Measurements from ENCODE around the gene UROC1. TPM values are rescaled to one million over a fixed set of nuclear protein-coding genes. Genes with fewer than 3 reads are reported as not detected.

Gene UROC1
- total RNA-seq, 1 experiment from 2014 or later, result not detected

DNA sequence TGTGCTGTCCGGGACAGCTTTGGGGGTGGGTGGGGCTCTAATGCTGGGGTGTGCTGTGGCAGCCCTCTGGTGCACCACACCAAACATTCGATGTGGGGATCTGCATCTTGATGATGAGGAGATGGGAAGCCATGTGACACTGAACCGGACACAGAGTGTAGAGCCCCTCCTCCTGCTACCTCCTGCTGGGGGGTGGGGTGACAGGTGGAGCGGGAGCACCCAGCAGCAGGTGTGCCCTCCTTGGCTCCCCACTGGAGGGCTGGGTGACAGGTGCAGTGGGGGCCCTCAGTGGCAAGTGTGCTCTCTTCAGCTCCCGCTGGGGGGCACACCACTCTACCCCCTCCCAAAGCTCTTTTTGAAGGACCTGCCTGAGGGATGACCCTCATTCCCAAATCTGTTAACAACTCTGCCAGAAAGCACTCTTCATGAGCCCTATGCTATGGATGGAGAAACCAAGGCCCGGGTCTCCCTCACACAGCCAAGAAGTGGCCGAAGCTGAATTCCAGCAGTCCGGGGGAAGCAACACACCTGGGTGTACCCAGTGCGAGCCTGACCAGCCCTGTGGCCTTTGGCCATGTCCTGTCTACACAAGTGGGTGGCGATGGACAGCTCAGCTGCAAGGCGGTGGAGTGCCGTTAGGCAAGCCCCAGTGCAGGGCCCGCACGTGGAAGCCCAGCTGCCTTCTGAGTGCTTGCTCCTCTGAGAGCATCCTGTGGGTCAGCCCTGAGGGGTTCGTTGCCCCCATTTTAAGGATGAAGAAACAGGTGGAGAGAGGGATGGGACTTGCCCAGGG is 609 bp upstream of the UROC1 start:
- ATAC-seq, result no peak
- Histone ChIP-seq H3K27ac (ENCODE audit: low read depth, low read length) (no peak overlapping the region), H3K4me1 (ENCODE audit: control insufficient read depth in 1 of 2, insufficient read depth in 2 of 2, low read length in 2 of 2) (no peaks in the 10 kb centered on the region; a peak in 1 of 4 replicates), H3K9me3 (ENCODE audit: control insufficient read depth in 1 of 2, insufficient read depth in 1 of 2, low read depth in 1 of 2, low read length in 2 of 2) (no peaks in the 10 kb centered on the region), H3K9ac (ENCODE audit: low read length) (no peak overlapping the region), H3K9me2 (ENCODE audit: insufficient read depth) (no peaks in the 10 kb centered on the region), H3K4me3 (replicated peaks in 1 of 2; ENCODE audit: low read depth in 1 of 2, low read length in 2 of 2) (no peak overlapping the region), H2AFZ (ENCODE audit: low read depth, low read length, poor library complexity, severe bottlenecking) (no peak overlapping the region), H3K36me3 (ENCODE audit: control insufficient read depth in 1 of 2, insufficient read depth in 2 of 2, low read length in 2 of 2) (no peaks in the 10 kb centered on the region), H4K20me1 (ENCODE audit: insufficient read depth) (no peaks in the 10 kb centered on the region), H3K79me2 (ENCODE audit: insufficient read depth, low read length) (no peaks in the 10 kb centered on the region), H3K27me3 (ENCODE audit: insufficient read depth, low read length) (no peaks in the 10 kb centered on the region), H3K4me2 (ENCODE audit: low read length) (no peak overlapping the region)
- intact Hi-C loops (cut with micrococcal nuclease), result no loop called here
- CTCF ChIA-PET, result no interaction called here
- TF ChIP-seq, protein P1, sequence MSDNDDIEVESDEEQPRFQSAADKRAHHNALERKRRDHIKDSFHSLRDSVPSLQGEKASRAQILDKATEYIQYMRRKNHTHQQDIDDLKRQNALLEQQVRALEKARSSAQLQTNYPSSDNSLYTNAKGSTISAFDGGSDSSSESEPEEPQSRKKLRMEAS (IDR thresholded peaks at IDR 0.05), result no peak
- TF ChIP-seq ZFX (IDR thresholded peaks at IDR 0.05) (no peak), EZH2 (IDR thresholded peaks at IDR 0.05) (no peak), SP1 (IDR thresholded peaks at IDR 0.05; ENCODE audit: low read depth) (no peak), RAD21 (IDR thresholded peaks at IDR 0.05; ENCODE audit: low read depth) (no peak), CBX3 (IDR thresholded peaks at IDR 0.05; ENCODE audit: low read depth) (no peak), ELF1 (IDR thresholded peaks at IDR 0.05; ENCODE audit: borderline replicate concordance, low read depth) (no peak)
- POLR2A ChIA-PET, result no interaction called here
- RAD21 ChIA-PET (ENCODE audit: low non-redundant PET in 1 of 2, low total read pairs in 2 of 2, uncharacterized antibody in 2 of 2, unreplicated experiment in 2 of 2), result no interaction called here
- DNase-seq (ENCODE audit: low read depth, low spot score), result no peak
- no TSS peak for BruUV-seq (replicated peaks)

DNA sequence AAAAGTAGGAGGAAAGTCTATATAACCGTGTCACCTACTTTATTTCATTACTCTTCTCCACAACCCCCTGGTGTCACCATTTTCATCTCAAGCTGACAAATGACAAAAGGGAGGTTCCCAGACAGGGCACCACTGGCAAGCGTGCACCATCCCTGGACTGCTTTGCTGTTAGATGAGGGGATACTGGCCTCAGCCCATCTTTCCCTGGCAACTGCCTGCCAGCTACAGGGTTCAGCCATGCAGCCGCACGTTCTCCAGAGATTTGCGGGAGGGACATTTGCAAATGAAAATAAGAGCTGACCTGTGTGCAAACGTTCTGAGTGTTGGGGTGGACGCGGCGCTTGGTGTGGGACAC is 660 bp downstream of the UROC1 start:
- no TSS peak for BruUV-seq (replicated peaks)
- Histone ChIP-seq H3K36me3 (ENCODE audit: control insufficient read depth in 1 of 2, insufficient read depth in 2 of 2, low read length in 2 of 2) (no peaks in the 10 kb centered on the region), H3K4me1 (ENCODE audit: control insufficient read depth in 1 of 2, insufficient read depth in 2 of 2, low read length in 2 of 2) (no peaks in the 10 kb centered on the region; a peak in 1 of 4 replicates), H3K9ac (ENCODE audit: low read length) (no peak overlapping the region), H3K27me3 (ENCODE audit: insufficient read depth, low read length) (no peaks in the 10 kb centered on the region), H3K9me3 (ENCODE audit: control insufficient read depth in 1 of 2, insufficient read depth in 1 of 2, low read depth in 1 of 2, low read length in 2 of 2) (no peaks in the 10 kb centered on the region), H3K27ac (ENCODE audit: low read depth, low read length) (no peak overlapping the region), H3K4me2 (ENCODE audit: low read length) (no peak overlapping the region), H2AFZ (ENCODE audit: low read depth, low read length, poor library complexity, severe bottlenecking) (no peak overlapping the region), H3K4me3 (replicated peaks in 1 of 2; ENCODE audit: low read depth in 1 of 2, low read length in 2 of 2) (no peak overlapping the region), H3K79me2 (ENCODE audit: insufficient read depth, low read length) (no peaks in the 10 kb centered on the region), H4K20me1 (ENCODE audit: insufficient read depth) (no peaks in the 10 kb centered on the region), H3K9me2 (ENCODE audit: insufficient read depth) (no peaks in the 10 kb centered on the region)
- ATAC-seq (no peak), DNase-seq (ENCODE audit: low read depth, low spot score) (no peak)
- CTCF ChIA-PET, result no interaction called here
- RAD21 ChIA-PET (ENCODE audit: low non-redundant PET in 1 of 2, low total read pairs in 2 of 2, uncharacterized antibody in 2 of 2, unreplicated experiment in 2 of 2), result no interaction called here
- intact Hi-C loops (cut with micrococcal nuclease), result no loop called here
- POLR2A ChIA-PET, result no interaction called here
- TF ChIP-seq CBX3 (IDR thresholded peaks at IDR 0.05; ENCODE audit: low read depth) (no peak), EGR1 (IDR thresholded peaks at IDR 0.05; ENCODE audit: low read depth) (no peak), SP1 (IDR thresholded peaks at IDR 0.05; ENCODE audit: low read depth) (no peak), POLR2A (IDR thresholded peaks at IDR 0.05; ENCODE audit: borderline replicate concordance, extremely low read depth, insufficient read depth, insufficient read length) (no peak), RAD21 (IDR thresholded peaks at IDR 0.05; ENCODE audit: low read depth) (no peak), JUND (IDR thresholded peaks at IDR 0.05) (no peak), FOSL1 (IDR thresholded peaks at IDR 0.05; ENCODE audit: low read depth) (no peak), YY1 (IDR thresholded peaks at IDR 0.05; ENCODE audit: extremely low read depth, insufficient replicate concordance, low read depth, low read length) (no peak), SIN3A (IDR thresholded peaks at IDR 0.05; ENCODE audit: low read depth) (no peak), EZH2 (IDR thresholded peaks at IDR 0.05) (no peak), TCF7L2 (IDR thresholded peaks at IDR 0.05; ENCODE audit: borderline replicate concordance, extremely low read depth, insufficient read depth, insufficient read length) (no peak), ZFX (IDR thresholded peaks at IDR 0.05) (no peak), ELF1 (IDR thresholded peaks at IDR 0.05; ENCODE audit: borderline replicate concordance, low read depth) (no peak), REST (IDR thresholded peaks at IDR 0.05; ENCODE audit: low read depth) (no peak)
- TF ChIP-seq, protein P1 (IDR thresholded peaks at IDR 0.05), result no peak
- TF ChIP-seq, protein P2, sequence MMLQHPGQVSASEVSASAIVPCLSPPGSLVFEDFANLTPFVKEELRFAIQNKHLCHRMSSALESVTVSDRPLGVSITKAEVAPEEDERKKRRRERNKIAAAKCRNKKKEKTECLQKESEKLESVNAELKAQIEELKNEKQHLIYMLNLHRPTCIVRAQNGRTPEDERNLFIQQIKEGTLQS (IDR thresholded peaks at IDR 0.05), result no peak

Data from HCT116 (cell line).